Stimulated activated CD4-positive, alpha-beta T cell treated with anti-CD3 and anti-CD28 coated beads, Interleukin-4, amount 100 ng/mL, for 1 hour (primary cell): ENCODE data around the gene FBLN1.
"Not testable (repeated sequence)": the region's sequence is repeated elsewhere in the genome, so short reads cannot be mapped to it uniquely, and the experiment has no call there.

Experiments used
- DNase-seq: peaks from one replicate; pipeline ENCODE4 v3.0.0-alpha.2; 2020

FBLN1 gene

DNA sequence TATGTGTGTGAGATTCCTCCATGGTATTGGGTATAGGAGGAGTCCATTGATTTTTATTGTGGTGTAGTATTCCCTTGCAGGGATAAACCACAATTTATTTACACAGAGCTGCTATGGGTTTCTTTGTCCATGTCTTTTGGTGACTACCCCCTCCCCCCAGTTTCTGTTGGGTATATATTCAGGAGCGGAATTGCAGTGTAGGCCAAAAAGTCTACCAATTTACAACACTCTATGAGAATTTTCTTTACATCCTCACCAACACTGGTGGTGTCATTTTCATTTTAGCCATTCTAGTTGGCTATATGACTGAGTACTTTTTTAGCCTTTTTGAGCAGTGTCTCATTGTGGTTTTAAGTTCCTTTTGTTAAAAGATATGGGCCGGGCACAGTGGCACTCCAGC is 113.7 kb downstream of the FBLN1 start:
- no peak for DNase-seq

DNA sequence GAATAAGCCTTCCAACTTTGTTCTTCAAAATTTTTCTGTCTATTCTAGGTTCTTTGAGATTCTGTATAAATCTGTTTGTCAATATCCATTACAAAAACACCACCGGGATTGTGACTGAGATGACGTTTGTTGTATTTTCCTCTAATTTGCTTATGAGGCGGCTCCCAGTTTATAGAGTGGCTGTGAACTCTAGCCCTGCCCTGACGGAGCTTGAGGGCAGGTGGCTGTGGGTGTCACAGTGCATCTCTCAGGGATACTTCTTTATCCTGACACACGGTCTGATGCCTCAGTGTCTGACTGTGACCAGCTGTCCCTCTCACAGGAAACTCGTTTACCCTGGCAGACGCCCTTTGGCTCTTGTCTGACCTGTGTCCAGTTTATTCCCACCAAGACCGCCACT is 115.3 kb downstream of the FBLN1 start:
- DNase-seq: no peak

DNA sequence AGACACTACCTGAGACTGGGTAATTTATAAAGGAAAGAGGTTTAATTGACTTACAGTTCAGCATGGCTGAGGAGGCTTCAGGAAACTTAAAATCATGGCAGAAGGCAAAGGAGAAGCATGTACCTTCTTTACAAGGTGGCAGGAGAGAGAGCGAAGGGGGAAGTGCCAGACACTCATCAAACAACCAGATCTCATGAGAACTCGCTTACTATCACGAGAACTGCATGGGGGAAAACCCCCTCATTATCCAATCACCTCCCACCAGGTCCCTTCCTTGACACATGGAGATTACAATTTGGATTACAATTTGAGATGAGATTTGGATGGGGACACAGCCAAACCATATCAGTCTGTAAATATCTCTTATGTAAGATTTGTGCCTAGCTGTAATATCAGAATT is 118.0 kb downstream of the FBLN1 start:
- no peak for DNase-seq

DNA sequence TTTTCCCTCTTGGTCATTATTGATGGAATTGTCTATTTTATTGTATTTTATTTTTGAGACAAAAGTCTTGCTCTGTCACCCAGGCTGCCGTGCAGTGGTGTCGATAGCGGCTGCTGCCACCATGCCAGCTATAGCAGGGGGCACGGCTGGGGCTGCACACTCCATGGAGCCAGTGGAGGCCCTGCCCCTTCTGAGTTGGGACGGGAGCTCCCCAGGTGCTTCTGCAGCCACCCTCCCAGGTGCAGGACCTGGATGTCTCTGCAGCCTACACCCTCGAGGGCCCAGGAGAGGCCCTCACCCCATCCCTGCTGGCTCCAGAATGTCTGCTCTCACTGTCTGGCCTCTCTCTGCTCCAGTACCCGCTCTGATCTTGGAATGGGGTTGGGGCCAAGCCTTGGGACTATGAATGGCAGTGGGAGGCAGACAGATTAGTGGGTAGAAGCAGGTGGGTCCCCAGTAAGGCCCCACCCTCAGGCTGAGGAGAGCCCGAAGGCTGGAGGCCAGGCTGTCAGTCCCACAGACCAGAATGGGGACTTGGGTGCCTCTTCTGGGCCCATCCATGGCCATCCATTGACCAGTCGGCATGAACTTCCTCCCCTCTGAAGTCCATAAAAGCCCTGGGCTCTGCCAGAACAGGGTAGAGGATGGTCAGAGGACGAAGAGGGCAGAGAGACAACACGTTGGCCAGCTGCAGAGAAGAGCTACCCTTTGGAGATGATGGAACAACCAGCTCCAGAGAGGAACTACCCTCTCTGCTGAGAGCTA is 119.3 kb downstream of the FBLN1 start:
- DNase-seq: no peak

DNA sequence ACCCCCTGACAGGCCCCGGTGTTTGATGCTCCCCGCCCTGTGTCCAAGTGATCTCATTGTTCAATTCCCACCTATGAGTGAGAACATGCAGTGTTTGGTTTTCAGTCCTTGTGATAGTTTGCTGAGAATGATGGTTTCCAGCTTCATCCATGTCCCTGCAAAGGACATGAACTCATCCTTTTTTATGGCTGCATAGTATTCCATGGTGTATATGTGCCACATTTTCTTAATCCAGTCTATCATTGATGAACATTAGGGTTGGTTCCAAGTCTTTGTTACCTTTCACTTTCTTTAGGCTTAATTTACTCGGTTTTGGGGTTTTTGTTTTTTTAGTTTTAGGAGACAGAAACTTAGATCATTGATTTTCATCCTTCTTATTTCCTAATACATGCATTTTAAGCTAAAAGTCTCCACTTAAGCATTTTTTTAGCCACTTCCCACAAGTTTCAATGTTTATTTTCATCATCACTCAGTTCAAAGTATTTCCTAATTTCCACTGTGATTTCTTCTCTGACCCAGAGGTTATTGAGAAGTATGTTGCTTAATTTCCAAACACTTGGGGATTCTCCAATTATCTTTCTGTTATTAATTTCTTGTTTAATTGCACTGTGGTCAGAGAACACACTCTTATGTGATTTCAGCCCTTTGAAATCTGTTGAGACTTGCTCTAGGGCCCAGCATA is 120.9 kb downstream of the FBLN1 start:
- not testable (repeated sequence) for DNase-seq

DNA sequence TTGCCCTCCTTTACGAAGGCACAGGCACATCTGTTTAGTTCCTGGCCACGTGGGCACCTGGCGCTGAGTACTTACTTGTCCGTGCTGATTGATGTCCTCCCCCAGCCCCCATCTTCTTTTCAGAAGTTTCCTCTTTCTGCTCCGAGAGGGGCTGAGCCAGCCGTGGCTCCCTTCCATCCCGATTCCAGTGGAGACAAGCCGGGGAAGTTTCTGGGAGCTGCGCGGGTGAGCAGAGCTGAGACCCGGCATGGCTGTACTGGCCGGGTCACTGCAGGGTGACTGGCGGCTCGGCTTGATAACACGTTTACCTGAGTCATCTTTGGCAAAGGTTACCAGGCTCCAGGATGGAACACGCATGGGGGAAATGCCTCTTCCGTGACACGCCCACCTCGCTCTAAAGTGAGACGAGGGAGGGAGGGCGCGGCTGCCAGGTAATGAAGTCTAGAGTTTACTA is 123.5 kb downstream of the FBLN1 start:
- no peak for DNase-seq

DNA sequence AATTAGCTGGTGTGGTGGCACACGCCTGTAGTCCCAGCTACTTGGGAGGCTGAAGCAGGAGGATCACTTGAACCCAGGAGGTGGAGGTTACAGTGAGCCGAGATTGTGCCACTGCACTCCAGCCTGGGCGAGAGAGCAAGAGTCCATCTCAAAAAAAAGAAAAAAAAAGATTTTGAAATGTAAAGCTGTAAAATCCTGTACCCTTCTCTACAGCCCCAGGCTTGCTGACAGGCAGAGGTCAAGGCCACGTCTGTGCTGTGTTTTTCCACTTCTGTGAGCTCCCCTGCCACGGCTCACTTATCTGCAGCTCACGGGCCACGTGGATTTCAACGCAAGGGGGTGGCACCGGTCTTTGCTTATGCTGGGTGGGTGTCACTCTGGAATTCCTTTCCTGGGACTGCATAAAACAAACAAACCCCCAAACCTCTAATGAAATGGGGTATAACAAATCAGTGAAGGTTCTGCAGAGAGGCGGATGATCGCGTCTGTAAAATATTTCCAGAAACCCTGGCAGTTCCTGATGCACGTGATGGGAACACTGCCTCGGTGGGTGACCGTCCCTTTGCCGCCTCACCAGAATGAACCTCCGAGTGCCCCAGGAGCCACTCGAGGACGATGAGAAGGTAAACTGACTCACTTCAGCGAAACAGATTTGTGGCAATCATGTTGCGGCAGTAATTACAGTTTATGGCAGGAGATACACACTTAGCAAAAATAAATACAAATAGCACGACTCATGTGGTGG is 125.0 kb downstream of the FBLN1 start:
- no peak for DNase-seq

DNA sequence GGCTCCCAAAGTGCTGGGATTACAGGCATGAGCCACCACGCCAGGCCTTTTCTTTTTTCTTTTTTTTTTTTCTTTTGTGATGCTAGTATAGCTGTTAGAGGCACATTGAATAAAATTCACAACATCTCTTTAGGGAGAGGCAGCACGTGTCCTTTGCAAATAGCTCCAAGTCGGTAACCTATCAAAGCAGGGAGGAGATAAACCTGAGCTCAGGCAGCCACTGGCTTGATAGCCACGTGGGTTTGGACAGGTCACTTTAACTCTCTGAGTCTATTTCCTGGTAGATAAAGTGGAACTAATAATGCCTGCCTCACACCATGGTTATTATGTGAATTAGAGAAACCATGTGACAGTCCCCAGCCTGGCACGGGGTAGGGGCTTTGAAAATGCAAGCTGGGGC is 125.8 kb downstream of the FBLN1 start:
- no peak for DNase-seq

DNA sequence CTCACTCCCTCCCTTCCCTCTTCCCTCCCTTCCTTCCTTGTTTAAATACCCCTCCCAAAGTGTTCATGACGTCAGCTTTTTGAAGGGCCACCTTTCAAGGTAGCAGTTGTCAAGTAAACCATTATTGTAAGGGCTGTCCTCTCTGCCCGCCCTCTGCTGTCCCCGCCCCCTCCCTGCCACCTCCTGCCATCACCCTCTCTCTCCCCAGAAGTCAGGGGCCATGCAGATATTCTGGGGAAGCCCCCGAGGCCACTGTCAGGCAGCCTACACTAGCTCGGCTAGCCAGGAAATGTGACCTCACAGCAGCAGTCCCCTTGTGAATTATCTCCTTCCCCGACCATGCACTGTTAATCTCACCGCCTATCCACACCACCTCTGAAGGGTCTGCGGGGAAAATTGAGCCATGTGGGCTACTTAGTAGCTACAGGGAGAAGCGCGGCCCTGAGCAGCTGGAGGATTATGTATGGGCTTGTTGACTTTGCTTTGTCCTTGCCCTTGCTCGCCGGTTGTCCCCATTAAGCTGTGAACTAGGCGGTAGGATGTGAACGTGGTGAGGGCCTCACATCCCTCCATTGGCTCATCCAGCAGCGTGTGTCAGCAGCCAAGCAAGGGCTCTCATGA is 126.9 kb downstream of the FBLN1 start:
- no peak for DNase-seq

DNA sequence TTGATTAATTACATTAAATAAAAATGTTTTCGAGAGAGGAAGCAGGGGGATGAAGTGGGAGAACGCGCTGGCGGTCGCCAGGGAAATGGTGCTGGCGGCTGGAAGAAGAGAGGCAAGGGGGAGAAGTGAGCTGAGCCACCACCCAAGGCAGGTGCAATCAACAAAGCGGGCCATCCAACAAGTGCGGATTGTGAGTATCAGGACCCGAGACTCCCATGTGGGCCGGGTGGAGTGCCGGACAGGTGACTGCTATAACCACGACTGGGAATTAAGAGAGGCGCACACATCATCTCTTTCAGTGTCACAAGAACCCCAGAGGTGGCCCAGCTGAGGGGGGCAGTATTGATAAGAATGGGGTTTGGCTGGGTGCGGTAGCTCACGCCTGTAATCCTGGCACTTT is 127.8 kb downstream of the FBLN1 start:
- DNase-seq: no peak

DNA sequence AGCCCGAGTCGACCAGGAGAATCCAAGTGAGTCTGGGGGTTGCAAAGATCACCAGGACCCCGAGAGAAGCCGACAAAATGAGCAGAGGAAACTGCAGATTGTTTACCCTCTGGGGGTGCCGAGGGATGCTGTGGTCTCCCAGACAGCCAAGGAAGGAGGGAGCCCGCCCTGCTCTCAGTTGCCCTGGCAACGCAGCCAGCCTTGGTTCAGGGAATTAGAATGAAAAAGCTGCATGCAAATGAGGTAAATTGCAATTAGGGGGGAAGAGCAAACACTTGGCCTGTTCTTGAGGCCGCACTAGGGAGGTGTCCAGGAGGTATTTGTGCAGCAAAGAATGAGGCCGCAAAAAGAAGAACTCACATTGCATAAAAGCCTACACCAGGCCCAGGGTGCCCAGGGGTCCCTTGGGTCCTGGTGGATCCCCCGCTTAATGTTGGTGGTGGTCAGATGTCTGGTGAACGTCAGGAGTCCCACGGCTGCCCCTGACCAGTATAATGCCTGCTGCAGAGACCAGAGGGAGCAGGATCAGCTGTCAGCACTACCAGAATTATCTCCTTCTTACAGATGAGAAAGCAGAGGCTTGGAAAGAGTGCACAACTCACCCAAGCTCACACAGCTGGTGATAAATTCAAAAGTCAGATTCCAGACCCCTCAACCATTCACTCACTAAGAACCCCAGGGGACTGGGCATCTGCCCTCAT is 128.6 kb downstream of the FBLN1 start:
- no peak for DNase-seq

DNA sequence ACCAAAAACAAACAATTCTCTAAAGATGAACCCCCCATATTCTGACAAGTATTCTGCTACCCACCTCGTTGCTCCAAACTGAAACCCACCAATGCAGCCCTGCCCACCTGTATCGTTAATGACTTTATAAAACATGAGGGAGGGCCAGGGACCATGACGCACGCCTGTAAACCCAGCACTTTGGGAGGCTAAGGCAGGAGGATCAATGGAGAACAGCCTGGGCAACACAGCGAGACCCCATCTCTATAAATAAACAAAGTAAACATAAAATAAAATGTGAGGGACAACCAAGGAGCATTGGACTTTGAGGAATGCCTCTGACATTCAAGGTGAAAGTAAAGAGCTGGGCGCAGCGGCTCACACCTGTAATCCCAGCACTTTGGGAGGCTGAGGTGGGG is 129.2 kb downstream of the FBLN1 start:
- no peak for DNase-seq

DNA sequence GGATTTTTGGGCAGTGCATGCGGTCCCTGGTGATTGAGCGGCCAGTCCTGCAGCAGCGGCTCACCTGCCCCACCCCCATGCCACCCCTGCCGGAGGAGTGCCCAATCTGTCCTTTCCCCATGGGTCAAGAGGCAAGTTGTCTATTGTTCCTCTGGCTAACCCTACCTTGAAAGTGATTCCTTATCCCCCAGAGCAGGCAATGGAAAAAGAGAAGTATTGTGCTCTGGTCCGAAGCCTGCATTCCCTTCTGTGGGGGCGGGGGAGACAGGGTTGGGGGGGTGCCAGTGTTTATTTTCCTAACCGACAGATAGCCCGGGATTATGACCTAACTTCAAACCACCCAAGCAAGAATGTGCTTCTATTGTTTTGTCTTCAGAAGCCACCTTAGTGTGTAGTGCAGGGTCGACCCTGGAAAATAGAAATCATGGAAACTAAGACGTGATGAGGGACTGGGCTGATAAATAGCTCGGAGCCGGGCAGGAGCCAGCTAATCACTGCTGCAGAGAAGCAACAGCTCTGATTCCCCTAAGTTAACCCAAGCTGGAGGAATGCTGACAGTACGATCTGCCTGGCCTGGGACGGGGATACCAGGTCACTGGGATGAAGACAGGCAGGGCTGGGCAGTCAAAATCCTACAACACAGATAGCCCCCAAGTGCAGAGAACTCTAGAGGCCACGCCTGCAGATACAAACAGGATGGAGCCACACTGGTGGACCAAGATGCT is 130.3 kb downstream of the FBLN1 start:
- DNase-seq: no peak

DNA sequence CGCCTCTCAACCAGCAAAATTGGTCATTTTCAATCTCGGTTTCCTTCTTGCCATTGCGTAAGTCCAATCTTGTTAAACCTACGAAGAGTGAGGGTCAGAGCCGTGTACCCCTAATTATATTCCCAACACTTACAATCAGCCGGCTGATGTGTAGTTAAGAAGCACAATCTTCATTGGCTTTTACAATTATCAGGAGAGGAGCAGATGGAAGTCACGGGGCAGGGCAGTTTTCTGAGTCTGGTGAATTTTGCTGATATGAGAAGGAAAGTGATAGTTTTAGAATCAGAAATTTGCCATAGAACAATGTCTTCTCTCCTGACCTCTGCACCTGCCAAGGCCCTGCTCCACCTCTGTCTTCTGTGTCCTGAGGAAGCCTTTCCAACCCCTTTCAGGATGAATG is 134.0 kb downstream of the FBLN1 start:
- no peak for DNase-seq

DNA sequence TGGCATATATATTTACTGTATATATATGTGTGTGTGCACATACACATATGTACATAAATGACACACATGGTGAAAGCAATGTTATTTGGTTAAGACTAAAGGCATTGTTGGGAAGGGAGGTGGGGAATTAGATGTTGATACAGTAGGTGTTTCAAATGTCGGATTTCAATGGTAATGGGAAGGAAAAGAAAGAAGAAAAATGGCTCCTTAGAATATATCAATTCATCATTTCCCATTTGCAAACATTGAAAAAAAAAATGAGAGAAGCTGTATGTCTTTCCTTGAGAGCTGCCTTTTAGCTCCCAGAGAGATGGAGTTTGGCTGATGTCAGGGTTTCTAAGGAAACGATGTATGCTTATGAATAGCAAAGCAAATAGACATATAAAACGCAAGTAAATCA is 135.5 kb downstream of the FBLN1 start:
- no peak for DNase-seq

DNA sequence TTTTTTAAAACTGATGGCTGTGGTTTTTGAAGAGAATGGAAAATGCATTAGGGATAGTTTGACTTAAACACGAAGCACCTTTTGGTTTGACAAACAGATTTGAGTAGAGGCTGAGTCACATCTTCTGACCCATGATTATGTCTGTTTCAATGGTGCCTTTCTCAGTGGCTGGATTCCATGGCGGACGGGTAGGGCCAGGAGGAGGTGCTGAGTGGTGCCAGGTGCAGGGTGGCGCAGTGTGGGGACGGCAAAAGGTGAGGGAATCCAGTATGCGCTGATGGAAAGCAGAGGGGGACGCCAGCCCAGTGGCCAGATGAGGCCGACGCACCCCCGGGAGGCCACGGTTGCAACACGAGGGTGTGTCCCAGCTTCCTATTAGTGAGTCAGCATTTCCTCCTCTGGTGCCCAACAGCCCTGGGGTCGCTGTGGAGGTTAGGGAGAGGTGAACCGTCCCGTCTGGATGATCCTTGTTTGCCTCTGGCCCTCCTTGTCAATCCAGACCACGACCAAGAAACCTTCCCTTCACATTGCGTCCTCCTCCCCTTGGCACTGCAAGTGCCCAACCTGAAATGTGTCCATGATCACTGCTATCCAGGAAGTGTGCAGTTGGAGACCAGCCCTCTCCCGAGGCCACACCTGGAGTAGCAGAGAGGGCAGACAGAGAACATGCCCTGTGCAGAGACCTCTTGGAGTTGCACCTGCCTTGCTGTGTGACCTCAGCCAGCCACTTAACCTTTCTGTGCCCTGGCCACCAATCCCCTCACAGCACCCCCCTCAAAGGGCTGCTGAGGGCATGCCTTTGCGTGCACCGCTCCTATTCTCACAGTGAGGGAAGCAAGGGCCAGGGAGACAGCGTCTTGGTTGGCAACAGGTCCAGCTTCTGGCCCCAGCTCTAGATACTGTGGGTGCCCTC is 136.4 kb downstream of the FBLN1 start:
- no peak for DNase-seq

DNA sequence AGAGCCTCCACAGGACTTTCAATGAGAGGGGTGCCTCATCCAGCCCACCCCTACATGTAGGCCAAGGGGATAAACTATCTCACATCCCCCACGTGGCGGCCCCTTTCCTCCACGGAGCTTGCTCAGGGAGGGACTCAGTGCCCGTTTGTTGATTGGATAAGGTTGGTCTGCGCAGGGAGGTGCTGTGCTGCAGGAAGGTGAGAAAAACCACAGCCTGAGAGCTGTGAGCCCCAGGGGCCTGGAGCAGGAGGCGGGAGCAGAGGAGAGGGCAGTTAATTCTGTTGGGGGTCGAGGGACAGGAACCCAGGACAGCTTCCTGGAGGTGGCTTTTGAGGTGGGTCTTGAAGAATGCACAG is 137.0 kb downstream of the FBLN1 start:
- no peak for DNase-seq

DNA sequence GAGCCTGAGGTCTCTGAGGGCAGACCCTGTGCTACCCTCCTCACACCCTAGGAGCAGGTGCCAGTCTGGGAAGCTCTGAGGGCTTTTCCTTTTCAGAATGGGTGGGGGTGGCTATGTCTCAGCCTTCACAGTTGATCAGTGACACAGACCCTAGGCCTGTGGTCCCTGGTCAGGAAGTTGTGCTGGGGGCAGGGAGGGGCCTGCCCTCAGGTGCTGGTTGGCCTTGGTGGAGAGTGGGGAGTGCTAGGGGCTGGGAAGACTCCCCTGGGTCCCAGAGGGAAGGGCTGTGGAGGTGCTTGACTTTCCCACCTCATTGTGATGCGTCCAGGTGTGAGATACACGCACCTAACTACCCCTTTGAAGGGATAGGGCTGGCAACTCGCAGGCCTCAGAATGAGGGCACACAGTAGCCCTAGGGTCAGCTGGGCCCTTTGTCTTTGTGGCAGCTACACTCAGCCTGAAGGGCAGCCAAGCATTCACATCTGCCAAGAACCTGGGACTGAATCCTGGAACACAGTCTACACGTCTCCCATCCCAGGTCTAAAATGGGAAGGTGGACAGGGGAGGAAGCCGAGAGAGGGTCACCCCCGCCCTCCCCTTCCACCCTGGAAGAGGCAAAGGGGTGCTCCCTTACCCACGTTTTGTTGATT is 137.7 kb downstream of the FBLN1 start:
- DNase-seq: no peak

DNA sequence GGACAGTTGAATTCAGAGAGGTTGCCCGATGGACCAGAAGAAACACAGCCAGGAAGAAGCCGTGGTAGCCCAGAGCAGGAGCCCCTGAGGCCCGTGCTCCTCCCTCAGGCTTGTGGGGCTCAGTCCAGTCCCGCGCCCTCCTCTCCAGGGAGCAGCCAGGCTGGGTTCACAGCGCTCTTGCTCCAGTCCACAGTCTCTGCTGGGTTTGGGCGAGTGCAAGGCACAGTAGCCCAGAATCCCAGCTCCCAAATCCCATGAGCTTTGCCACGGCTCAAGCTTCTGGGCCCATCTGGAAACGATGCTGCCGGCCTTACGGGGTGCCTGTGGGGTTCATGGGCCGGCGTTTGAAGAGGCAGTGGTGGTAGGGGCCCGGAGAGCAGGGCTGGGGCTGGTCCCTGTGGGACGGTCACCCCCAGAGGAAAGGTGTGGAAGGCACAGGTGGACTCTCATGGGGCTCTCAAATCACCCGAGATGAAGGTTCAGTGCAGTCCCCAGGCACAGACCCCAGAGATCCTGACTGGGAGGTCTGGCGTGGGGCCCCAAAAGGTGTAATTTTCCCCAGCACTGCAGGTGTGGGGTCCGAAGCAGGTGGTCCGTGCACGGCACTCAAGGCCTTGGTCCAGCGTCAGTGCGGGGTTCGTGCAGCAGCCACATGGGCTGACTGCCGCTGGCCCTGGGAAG is 138.4 kb downstream of the FBLN1 start:
- no peak for DNase-seq

DNA sequence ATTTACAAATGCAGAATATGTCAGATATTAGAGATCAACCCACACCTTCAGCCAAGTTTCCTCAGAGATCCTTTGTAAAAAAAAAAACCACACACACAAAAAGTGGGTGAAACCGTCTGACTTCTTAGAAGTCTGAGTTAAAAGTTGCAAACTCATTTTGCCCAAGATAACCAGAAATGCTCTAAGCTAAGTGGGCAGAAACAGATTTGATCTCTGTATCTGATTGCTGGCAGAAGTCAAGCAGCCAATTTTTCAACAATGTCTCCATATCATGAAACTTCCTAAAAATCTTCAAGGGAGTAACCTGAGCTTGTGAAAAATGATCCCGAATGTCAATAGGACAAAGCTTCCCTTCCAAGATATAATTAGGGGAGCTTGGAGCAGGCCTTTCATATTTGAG is 140.3 kb downstream of the FBLN1 start:
- no peak for DNase-seq
